ENCODE data around the gene TMEM115.

TMEM115 gene

DNA sequence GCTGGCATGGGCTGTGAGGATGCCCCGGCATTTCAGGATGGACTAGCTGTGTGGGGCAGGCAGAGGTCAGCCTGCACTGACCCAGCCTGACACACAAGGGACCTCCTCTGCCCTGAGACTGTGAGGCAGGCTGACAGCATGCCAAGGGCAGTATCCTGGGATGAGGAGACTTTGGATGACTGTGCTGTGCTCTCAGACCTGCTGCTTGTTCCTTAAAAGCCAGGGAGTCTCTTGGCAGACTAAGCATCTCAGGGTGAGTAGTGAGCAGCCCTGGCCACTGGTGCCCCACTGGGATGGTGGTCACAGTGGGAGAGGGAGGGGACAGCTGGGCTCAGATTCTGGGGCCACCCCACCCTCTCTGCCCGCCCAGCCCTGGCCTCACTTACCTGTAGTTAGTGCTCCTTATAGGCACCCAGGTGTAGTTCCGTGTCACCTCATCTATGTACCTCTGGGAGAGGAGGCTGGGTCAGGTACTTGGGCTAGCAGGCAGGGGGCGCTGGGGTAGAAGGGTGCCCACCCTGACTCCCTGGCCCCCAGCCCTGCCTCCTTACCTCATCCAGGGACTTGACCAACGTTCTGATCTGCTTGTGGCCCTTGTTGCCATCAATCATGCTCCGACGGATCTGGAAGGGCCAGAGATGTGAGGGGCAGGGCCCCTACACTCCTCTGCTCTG lies 16.1 kb upstream of the TMEM115 start:
- DNase-seq (ENCODE audit: low read depth): no peak

DNA sequence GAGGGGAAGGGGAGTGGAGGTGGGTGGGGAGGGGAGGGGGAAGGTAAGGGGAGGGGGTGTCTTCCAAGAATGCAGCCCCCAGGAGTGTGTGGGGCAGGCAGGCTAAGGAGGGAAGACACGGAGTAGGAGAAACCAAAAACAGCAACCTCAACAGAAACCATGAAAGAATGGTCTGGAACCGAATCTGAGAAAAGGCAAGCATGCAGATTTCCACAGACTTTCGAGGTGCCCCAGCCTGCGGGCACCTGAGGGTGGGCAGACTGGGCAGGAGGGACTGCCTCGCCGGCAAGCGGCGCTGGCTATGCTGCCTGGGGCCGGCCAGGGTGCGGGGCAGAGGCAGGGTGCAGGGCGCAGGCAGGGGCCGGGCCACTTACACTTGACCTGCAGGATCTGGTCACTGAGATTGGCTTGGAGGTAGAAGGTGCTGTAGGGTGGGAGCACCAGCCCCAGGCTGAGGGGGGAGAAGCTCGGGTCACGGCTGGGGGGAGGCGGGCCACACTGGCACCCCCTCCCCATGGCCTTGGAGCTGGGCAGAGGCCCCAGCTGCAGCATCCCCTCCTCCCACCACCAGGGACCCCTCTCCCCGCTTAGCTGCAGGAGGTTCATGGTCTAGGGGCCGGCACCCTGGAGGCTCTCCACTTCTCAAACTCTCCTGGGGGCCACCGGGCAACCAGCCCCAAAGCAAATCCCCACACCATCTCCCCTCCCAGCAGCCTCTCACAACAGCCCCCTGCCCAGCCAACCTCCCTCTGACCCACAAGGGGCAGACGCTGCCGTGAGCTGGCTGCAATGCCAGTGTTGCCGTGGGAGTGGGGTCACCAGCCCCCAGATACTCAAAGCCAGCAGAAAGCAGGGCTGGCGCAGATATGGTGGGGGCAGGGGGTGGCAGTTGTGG lies 15.3 kb upstream of the TMEM115 start:
- DNase-seq (ENCODE audit: low read depth): no peak

DNA sequence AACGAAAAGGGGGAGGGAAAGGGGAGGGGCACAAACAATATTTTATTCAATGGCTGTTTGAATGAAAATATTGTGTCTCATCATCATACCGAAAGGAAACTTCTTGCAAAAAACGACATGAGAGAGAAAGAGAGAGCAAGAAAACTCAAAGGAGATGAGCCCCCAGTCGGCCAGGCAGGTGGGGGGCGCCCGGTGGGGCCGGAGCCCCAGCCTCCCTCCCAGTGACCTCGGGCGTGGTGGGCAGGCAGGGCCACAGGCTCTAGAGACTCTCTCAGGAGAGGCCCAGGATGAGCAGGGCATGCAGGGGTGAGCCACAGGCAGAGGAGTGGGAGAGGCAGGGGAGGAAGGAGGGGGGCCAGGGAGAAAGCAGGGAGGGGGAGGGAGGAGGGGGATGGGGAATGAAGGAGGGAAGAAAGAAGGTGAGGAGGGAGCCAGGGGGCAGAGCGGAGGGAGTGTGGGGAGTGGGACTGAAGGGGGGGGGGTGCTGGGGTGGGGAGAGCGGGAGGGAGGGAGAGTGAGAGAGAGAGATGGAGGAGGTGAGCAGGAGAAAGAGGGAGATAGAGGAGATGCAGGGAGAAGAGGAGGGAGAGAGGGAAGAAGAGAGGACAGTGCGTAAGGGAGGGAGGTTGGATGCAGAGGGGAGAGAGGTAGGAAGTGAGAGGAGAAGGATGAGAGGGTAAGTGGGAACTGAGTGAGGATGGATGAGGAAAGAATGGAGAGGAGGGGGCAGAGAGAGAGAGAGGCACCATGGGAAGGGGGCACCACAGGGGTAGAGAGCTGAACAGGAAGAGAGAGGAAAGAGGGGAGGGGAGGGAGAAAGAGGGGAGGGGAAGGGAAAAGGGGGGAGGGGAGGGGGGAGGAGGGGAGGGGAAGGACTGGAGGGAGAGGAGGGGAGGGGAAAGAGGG lies 14.1 kb upstream of the TMEM115 start:
- DNase-seq (ENCODE audit: low read depth): no peak

DNA sequence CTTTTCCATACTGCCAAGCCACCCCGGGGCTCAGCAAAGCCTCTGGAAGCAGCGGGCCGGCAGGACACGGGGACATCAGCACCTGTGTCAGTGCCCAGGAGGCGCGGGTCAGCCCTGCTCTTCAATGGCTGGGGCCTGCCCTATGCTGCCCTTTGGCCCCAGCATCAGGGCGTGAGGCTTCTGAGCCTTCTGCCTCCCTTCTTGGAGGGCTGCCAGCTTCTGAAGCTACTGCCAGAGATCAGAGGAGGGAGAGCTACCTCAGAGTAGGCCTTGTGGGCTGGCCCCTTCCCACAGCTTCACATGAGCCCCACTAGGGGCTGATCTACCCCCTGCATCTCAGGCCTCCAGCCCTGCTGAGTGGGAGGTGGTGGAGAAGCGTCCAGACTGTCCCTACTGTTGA lies 13.0 kb upstream of the TMEM115 start:
- DNase-seq (ENCODE audit: low read depth): no peak

DNA sequence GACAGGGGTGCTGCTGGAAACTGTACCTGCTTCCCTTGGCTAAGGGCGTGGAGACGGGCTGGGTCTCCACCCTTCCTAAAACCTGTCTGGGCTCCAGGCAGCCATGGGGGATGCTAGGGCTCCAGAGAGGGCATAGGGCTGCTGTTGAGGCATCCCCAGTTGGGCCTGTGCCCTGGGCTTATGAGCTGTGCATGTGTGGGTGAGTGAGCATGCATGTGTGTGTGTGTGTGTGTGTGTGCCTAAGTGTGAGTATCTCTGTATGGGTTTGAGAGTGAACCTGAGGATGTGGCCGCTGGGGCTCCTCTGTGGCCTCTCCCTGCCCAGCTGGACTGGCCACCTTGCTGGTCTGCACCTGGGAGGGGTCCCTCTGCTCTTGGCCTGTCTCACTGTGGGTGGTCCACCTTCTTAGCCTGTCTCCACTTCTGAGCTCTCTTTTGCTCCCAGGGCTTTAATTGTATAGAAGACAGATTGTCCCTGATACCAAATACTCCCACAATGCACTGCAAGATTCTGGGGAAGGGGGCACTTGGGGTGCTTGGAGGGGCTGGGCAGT lies 11.9 kb upstream of the TMEM115 start:
- DNase-seq (ENCODE audit: low read depth): no peak

DNA sequence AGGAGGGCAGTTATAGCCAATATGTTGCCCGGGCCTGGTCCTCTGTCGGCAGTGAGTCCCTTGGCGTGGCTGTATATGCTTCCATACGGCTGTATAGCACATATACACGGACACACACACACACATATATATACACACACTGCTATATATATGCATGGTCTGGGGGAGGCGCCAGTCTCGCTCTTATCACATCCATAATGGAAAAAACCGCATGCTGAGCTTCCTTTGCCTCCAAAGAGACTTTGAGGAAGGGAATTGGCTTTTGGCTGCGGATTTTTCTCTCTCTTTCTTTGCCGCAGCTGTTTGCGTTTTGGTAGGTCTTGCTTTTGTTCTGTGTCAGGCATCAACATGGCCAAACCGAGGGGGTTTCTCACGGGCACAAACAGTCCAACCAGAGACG lies 11.3 kb upstream of the TMEM115 start:
- DNase-seq (ENCODE audit: low read depth): no peak

DNA sequence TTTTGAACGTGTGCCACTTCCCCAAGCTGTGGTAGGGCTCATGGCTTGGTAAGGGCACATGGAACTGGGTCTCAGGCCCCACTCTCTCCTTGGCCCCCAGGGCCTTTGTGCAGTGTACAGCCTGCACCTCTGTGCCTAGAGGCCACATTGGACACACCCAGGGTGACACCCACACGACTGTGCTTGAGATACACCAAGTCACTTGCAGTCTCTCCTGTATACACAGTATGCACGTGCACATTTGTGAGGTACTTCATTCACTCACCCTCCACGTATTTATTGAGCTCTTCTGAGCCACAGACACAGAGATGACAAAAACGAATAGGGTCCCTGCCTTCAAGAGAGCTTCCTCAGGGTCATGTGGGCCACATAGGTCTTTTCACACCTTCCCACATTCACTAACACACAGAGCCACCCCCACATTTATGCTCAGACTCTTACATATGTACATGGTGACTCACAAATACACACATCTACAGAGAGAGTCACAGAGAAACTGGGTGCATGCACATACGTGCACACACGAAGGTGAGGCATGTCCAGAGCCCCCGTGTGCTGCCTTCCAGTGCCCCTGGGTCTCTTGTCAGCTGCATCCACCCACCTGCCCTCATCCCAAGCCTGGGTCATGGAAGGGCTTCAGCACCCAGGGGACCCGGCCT lies 9.8 kb upstream of the TMEM115 start:
- no peak for DNase-seq (ENCODE audit: low read depth)

DNA sequence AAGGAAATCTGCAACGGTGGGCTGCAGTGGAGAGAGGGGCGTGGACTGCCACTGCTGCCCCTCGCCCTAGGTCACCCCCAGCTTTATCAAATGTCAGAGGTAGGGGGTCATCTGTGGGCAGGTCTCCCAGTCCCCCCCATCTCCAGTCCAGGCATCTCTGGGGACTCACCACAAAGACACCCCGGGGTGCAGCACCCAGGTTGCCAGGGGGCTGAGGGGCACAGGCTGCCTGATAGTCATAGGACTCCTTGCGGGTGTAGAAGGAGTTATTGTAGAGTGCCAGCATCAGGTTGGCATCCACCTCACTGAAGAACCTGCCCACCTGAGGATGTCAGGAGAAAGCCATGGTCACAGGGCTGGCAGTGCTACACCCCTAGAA lies 6.5 kb upstream of the TMEM115 start:
- no peak for DNase-seq (ENCODE audit: low read depth)

DNA sequence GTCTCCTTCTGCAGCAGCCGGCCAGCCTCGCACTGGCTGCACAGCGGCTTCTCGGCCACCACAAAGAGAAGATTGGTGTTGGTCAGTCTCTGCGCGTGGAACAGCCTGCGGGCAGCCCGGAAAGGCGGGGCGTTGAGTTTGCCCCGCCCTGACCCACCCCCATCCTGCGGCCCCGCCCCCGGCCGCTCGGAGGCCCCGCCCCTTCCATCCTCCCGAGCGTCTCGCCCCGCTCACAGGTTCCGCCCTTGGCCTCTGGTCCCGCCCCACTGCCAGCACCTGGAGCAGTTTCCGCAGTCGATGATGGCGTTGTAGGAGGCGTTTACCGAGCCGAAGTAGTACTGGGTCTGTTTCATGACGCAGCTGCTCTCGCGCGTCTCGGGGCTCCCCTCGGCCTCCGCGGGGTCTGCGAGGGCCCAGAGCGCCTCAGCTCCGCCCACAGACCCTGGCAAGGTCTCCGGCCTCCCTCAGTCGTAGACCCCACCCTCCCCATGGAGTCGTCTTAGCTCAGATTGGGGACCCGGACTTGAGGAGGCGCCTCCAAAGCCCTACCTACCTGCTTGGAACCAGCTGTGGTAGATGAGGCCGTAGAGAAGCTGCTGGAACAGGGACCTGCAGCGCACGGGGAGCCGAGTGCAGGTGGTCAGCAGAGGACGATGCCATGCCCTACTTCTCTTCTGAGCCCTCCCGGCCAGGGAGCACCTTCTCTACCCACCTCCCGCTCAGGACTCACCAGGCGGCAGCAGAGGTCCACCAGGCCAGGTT lies 5.9 kb upstream of the TMEM115 start:
- DNase-seq (ENCODE audit: low read depth): peak; percentile 79

DNA sequence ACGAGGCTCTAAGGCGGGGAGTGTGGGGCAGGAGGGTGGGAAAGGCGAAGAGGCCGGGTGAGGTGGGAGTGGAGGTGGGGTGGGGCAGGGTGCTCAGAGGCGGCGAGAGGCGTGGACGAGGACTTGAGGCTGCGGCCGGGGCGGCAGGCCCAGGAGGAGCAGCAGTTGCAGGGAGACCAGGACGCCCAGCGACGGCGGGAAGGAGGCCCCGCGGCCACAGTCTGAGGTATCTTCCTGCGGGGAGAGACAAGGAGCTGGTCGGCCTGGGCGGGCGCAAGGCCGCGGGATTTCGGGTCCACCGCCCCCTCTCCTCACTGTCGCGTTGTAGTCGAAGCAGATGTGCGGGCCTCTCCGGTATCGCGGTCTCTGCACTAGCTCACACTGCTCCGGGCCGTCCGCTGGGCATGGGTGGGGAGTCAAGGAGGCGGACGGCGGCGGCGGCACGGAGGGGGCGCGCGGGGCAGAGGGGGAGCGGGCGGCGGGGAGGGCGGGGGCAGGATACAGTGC lies 5.3 kb upstream of the TMEM115 start:
- no peak for DNase-seq (ENCODE audit: low read depth)

DNA sequence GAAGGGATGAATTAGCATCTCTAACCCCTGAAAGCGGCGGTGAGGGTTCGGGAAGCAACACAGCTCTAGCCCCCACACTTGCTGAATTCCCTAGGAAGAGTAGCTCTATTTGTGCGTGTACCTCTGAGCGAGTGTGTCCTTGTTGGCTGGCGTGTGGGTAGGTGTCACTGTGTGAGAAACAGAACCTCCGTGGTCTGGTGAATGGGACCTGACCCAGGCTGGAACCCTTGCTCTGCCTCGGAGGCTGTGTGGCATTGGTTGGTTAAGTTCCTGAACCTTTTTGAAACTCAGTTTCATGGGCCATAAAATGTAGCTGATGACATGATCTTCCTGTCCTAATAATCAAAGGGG lies 414 bp upstream of the TMEM115 start:
- no peak for DNase-seq (ENCODE audit: low read depth)

DNA sequence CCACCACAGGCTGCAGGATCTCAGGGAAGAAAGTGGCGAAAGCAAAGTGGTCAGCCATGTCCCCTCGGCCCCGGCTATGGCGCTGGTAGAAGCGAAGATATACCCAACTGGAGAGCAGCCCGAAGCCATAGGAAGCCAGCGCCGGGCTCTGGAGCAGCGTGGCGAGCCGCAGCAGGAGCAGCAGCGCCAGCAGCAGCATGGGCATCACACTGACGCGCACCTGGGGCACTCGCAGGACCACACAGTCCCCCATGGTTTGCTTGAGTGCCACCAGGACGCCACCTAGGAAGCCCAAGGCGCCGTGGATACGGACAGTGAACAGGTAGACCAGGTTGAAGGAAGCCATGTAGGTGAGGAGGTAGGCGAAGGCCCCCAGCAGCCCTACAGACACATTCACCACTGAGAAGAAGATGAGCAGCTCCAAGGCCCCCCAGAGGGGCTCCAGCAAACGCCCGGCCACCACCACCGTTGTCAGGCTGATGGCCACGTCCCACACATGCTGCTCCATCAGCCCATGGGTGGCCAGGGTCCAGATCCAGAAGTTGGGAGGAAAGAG lies 888 bp downstream of the TMEM115 start:
- no peak for DNase-seq (ENCODE audit: low read depth)

DNA sequence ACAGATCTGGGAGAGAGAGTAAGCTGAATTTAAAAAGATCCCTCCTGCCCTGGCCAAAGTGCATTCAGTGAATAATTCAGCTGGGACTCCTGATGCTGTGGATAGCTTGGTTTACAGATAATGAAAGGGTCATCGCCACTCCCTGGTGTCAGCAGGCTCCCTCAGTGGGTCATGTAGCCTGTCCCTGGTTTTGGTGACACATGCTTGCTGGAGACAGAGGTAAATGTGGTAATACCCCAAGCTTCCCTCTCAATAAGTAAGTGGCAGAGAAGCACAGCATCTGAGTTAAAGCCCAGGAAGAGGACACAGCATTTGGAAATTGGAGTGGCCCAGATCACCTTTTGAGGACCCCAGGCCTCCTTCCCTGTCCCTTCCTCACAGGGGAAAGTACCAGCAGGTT lies 1.8 kb downstream of the TMEM115 start:
- DNase-seq (ENCODE audit: low read depth): no peak

DNA sequence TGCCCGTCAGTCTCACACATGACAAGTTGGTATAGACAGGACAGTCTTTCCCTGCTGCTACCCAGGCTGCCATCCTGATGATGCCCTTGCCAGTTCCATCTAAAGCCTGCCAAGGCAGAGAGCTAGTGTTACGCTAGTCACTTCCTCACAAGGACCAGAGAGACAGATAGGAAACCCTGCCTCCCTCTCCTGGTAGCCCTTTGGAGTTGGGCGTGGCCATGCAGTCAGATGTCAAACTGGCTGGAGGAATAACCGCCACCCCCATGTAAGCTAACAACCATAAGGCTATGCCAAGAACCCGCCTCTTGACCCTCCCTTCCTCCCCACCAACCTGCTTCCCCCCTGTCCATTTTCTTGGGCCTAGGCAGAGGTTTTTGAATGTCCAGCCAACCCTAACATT lies 2.8 kb downstream of the TMEM115 start:
- no peak for DNase-seq (ENCODE audit: low read depth)

DNA sequence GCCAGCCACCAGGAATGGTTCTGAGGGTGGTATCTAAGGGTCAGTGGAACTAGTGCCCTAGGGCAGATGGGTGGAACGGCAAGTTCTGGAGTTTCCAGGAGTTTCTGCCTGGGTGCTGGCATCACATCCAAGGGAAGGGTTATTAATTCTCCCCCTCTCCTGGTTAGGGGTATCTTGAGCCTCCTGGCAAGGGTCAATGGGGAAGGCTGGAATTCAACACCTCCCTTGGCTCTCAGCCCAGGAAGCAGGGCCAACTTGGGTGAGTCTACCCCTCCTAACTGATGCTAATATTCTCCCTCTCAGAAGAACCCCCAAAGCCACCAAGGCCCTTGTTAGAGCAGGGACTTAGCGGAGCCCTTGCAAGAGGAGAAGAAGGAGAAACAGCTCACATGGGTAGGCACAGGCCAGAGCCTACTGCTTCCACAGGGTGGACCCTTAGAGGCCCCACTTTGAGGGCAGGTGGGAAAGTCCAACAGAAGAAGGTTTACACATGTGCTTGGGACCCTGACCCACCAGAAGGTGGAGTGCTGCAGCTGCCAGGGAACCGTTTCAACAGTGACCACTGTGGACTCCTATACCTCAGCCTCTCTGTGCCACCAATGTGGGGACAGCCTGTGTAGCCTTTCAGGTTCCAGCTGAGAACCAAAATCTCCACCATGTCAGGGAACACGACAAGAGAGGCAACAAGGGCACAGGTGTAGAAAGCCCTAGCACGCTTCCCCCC lies 3.3 kb downstream of the TMEM115 start:
- no peak for DNase-seq (ENCODE audit: low read depth)

DNA sequence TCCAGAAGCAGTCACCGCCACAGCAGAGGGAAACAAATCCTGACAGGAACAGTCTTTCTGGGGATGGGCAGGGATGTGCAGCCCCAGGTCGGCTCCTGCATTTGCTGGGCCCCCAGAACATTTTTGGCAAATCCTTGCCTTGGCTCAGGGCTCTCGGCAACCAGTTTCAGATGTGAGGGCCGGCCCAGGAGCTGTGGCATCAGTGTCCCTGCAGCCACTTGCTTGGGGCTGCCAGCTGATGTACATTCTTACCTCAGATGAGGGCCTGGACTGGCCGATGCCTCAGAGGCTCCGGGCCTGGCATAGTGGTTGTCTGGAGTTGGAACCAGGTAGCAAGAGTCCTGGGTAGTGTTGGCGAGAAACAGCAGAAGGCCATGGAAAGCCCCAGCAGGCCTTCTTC lies 4.5 kb downstream of the TMEM115 start:
- no peak for DNase-seq (ENCODE audit: low read depth)

DNA sequence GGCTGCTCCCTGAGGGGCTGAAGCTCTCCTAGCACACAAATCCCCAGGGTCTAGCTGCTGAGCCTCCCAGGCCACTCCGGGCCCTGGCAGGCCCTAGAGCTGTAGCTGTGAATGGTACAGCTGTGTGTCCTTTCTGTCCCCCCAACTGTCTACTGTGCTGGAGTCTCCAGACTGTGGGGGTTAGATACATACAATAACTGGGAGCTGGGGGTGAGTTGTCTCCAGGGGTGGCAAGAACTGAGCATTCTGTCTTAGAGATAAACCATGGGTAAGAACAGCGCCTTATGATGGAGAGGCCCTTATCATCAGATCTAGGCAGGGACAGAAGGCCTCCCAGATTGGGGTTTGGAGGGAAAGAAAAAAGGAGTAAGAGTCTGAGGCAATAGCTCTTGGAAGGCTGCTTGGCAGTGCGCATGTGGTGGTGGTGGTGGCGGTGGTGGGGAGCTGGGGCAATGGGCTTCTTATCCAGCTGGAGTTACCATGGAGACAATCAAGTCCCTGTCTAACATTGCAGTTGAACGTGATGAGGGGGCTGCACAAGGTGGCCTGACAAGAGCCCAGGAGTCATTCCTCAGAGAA lies 5.0 kb downstream of the TMEM115 start:
- DNase-seq (ENCODE audit: low read depth): no peak

DNA sequence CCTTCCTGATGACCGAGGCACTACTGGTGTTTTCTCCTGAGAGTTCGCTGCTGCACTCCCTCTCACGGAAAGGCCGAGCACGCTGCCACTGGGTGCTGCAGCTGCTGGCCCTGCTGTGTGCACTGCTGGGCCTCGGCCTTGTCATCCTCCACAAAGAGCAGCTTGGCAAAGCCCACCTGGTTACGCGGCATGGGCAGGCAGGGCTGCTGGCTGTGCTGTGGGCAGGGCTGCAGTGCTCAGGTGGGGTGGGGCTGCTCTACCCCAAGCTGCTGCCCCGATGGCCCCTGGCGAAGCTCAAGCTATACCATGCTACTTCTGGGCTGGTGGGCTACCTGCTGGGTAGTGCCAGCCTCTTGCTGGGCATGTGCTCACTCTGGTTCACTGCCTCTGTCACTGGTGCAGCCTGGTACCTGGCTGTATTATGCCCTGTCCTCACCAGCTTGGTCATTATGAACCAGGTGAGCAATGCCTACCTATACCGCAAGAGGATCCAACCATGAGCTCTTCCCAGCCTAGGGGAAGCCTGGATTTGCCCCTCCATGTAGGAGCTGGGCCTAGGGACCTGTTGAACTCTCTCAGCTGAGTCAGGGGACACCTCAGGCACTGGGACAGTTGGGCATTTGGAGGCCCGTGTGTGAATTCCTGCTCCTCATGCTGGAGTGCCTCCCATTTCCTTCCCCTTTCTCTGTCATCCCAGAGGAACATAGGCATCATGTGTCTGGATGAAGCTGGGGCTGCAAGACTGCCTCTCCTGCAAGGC lies 5.9 kb downstream of the TMEM115 start:
- DNase-seq (ENCODE audit: low read depth): no peak

DNA sequence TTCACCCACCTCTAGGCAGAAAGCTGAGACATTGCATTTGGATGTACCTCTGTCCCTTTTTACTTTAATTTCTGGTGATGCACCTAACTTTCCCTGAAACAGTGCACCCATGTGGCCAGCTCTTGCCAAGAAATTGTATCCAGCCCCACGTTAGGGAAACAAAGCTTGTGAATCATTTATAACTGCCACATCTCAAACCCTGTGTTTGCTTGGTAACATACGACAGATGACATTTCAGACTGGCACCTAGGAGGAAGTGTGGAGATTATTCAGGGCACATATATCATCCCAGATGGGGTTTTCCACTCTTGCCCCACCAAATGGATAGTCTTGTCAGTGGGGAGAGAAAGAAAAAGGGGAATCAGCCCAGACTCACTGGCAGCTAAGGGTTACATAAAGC lies 6.5 kb downstream of the TMEM115 start:
- DNase-seq (ENCODE audit: low read depth): no peak
